H9 (cell line): Measurements from ENCODE around the gene SCYGR8. TPM values are rescaled to one million over a fixed set of nuclear protein-coding genes. Genes with fewer than 3 reads are reported as not detected.

Source experiments
- DNase-seq: peaks from one replicate; pipeline ENCODE4 v3.0.0-alpha.2; 2017
- H2AFZ ChIP-seq: one replicate; pipeline ENCODE4 v1.6.1; 2013; ENCODE audit warnings: mild to moderate bottlenecking, low read length, control low read depth, moderate library complexity
- H2AK5ac ChIP-seq: 2 replicates; pipeline ENCODE4 v1.6.1; 2013; ENCODE audit warnings: low read length, control low read depth, mixed read lengths; ENCODE audit not compliant: insufficient read length
- H2BK120ac ChIP-seq: one replicate; pipeline ENCODE4 v1.6.1; 2013; ENCODE audit warnings: low read depth, mild to moderate bottlenecking, low read length, control low read depth, inconsistent platforms; ENCODE audit not compliant: poor library complexity, severe bottlenecking
- H2BK12ac ChIP-seq: 2 replicates; pipeline ENCODE4 v1.6.1; 2013; ENCODE audit warnings: low read length, control low read depth, mixed read lengths, low read depth; ENCODE audit not compliant: insufficient read length
- H2BK15ac ChIP-seq: 2 replicates; pipeline ENCODE4 v1.6.1; 2013; ENCODE audit warnings: low read depth, low read length, control low read depth
- H2BK20ac ChIP-seq: one replicate; pipeline ENCODE4 v1.6.1; 2013; ENCODE audit warnings: low read depth, mild to moderate bottlenecking, low read length, control low read depth, inconsistent platforms; ENCODE audit not compliant: poor library complexity, severe bottlenecking
- H2BK5ac ChIP-seq: 2 replicates; pipeline ENCODE4 v1.6.1; 2013; ENCODE audit warnings: low read length, control low read depth, mixed read lengths; ENCODE audit not compliant: insufficient read length
- H3K14ac ChIP-seq: 2 replicates; pipeline ENCODE4 v1.6.1; 2013; ENCODE audit warnings: low read length, control low read depth; ENCODE audit not compliant: insufficient read depth
- H3K18ac ChIP-seq: 2 replicates; pipeline ENCODE4 v1.6.1; 2013; ENCODE audit warnings: low read depth, mild to moderate bottlenecking, mixed read lengths, low read length, control low read depth; ENCODE audit not compliant: insufficient read length
- H3K23ac ChIP-seq: 2 replicates; pipeline ENCODE4 v1.6.1; 2013; ENCODE audit warnings: low read length, control low read depth, mixed read lengths, low read depth; ENCODE audit not compliant: insufficient read length
- H3K23me2 ChIP-seq: 2 replicates; pipeline ENCODE4 v1.6.1; 2013; ENCODE audit warnings: low read depth, mild to moderate bottlenecking, mixed read lengths, low read length, control low read depth; ENCODE audit not compliant: insufficient read length, poor library complexity, severe bottlenecking
- H3K27ac ChIP-seq: 2 replicates; pipeline ENCODE4 v1.5.1; 2013; ENCODE audit warnings: low read length, control low read depth, mixed read lengths, low read depth; ENCODE audit not compliant: insufficient read length
- H3K27me3 ChIP-seq: 2 replicates; pipeline ENCODE4 v1.6.1; 2013; ENCODE audit warnings: low read length, control low read depth, inconsistent platforms; ENCODE audit not compliant: insufficient read depth
- H3K4ac ChIP-seq: 2 replicates; pipeline ENCODE4 v1.6.1; 2013; ENCODE audit warnings: low read depth, mild to moderate bottlenecking, control low read depth, inconsistent platforms, low read length, moderate library complexity
- H3K4me1 ChIP-seq: 2 replicates; pipeline ENCODE4 v1.6.1; 2013; ENCODE audit warnings: low read length, control low read depth, inconsistent platforms; ENCODE audit not compliant: insufficient read depth
- H3K4me2 ChIP-seq: 2 replicates; pipeline ENCODE4 v1.6.1; 2013; ENCODE audit warnings: low read length, control low read depth, mixed read lengths; ENCODE audit not compliant: insufficient read length, insufficient read depth
- H3K56ac ChIP-seq: 2 replicates; pipeline ENCODE4 v1.6.1; 2013; ENCODE audit warnings: low read depth, mild to moderate bottlenecking, mixed read lengths, low read length, control low read depth; ENCODE audit not compliant: insufficient read length
- H3K79me1 ChIP-seq: 2 replicates; pipeline ENCODE4 v1.6.1; 2013; ENCODE audit warnings: low read depth, mild to moderate bottlenecking, moderate library complexity, low read length, control low read depth, inconsistent platforms; ENCODE audit not compliant: insufficient read depth, poor library complexity, severe bottlenecking
- H3K79me2 ChIP-seq: 2 replicates; pipeline ENCODE4 v1.6.1; 2013; ENCODE audit warnings: low read length, control low read depth, inconsistent platforms; ENCODE audit not compliant: insufficient read depth
- H3K9ac ChIP-seq: 2 replicates; pipeline ENCODE4 v1.6.1; 2013; ENCODE audit warnings: low read length, control low read depth, mixed read lengths; ENCODE audit not compliant: insufficient read length; ENCODE audit errors: extremely low read depth
- H3K9me3 ChIP-seq: one replicate; pipeline ENCODE4 v1.6.1; 2013; ENCODE audit warnings: low read depth, low read length, inconsistent platforms; ENCODE audit not compliant: control insufficient read depth
- H3T11ph ChIP-seq: one replicate; pipeline ENCODE4 v1.6.1; 2013; ENCODE audit warnings: mild to moderate bottlenecking, low read length, control low read depth, inconsistent platforms
- H4K20me1 ChIP-seq: one replicate; pipeline ENCODE4 v1.6.1; 2013; ENCODE audit not compliant: control insufficient read depth, insufficient read length, insufficient read depth
- H4K5ac ChIP-seq: 2 replicates; pipeline ENCODE4 v1.6.1; 2013; ENCODE audit warnings: low read depth, mild to moderate bottlenecking, mixed read lengths, low read length, control low read depth; ENCODE audit not compliant: insufficient read length
- H4K8ac ChIP-seq: replicated peaks from 2 replicates; pipeline ENCODE4 v1.6.1; 2013; ENCODE audit warnings: low read length, control low read depth, mixed read lengths, low read depth; ENCODE audit not compliant: insufficient read length
- H4K91ac ChIP-seq: 2 replicates; pipeline ENCODE4 v1.6.1; 2013; ENCODE audit warnings: low read depth, mild to moderate bottlenecking, moderate library complexity, mixed read lengths, low read length, control low read depth; ENCODE audit not compliant: insufficient read length
- H3K27ac Mint-ChIP-seq, 3 experiments: 2 replicates in 2 of 3; 3 replicates in 1 of 3; pipeline ENCODE4 v1.8.0; 2020 to 2021; ENCODE audit warnings: mixed read lengths in 3 of 3, mild to moderate bottlenecking in 1 of 3, moderate library complexity in 1 of 3
- H3K27me3 Mint-ChIP-seq: 2 replicates; pipeline ENCODE4 v1.8.0; 2021; ENCODE audit warnings: low read depth, mild to moderate bottlenecking, moderate library complexity, mixed read lengths
- H3K36me3 Mint-ChIP-seq, 3 experiments: 2 replicates in 2 of 3; 3 replicates in 1 of 3; pipeline ENCODE4 v1.8.0; 2020 to 2021; ENCODE audit warnings: low read depth in 3 of 3, mixed read lengths in 3 of 3; ENCODE audit not compliant: insufficient read depth in 1 of 3
- H3K4me1 Mint-ChIP-seq, 2 experiments: 2 replicates each; pipeline ENCODE4 v1.8.0; 2020; ENCODE audit warnings: mixed read lengths in 2 of 2
- H3K4me3 Mint-ChIP-seq, 2 experiments: 2 replicates in 1 of 2; 3 replicates in 1 of 2; pipeline ENCODE4 v1.8.0; 2020 to 2021; ENCODE audit warnings: mild to moderate bottlenecking in 2 of 2, mixed read lengths in 2 of 2, moderate library complexity in 1 of 2
- H3K9me3 Mint-ChIP-seq, 2 experiments: 2 replicates in 1 of 2; 3 replicates in 1 of 2; pipeline ENCODE4 v1.8.0; 2020; ENCODE audit warnings: mild to moderate bottlenecking in 2 of 2, mixed read lengths in 2 of 2, moderate library complexity in 1 of 2
- WGBS: extraction: QIAGEN DNeasy Blood & Tissue Kit; methylation state at CpG from one replicate; pipeline ENCODE4 v1.1.7; 2013; ENCODE audit warnings: missing lambda C conversion rate, low lambda C conversion rate, mixed read lengths; ENCODE audit not compliant: insufficient read length; ENCODE audit errors: extremely low coverage; 5-methylcytosine and 5-hydroxymethylcytosine counted together
- total RNA-seq: library from RNA; stranded (reverse); gene quantifications from 2 replicates; pipeline ENCODE4 v1.2.1, GENCODE V29; 2021
- TF ChIP-seq, protein P1 (sequence below): fragments of 200-600 bp; sonication (generic); conservative IDR thresholded peaks from 3 replicates; pipeline ENCODE4 v1.8.0; 2021; ENCODE audit warnings: antibody characterized with exemption, mild to moderate bottlenecking

The SCYGR8 gene
- total RNA-seq, 1 experiment from 2014 or later = not detected

DNA sequence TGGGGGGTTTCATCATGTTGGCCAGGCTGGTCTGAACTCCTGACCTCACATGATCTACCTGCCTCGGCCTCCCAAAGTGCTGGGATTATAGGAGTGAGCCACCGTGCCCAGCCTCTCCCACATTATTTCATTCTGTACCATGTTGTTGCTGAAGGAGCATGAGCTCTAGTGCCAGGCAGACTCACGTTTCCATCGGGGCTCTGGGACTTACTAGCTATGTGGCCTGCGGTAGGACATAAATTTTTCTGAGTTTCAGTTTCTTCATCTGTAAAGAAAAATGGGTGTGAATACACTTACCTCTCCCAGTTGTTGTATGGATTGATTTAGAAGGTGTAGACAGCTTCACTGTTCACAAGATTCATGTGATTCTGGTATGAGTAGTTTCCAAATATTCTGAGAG is 37.1 kb downstream of the SCYGR8 start:
- Histone ChIP-seq H3K9me3 (no peaks in the 10 kb centered on the region), H3K4me2 (no peak overlapping the region), H3K14ac (no peak overlapping the region), H3K79me2 (no peaks in the 10 kb centered on the region), H3K23me2 (no peaks in the 10 kb centered on the region), H3K27ac (no peak overlapping the region), H2AFZ (no peak overlapping the region), H2BK20ac (no peak overlapping the region), H3K23ac (no peak overlapping the region), H2BK15ac (no peak overlapping the region), H2BK5ac (no peak overlapping the region), H3K79me1 (no peaks in the 10 kb centered on the region), H4K8ac (no peak overlapping the region), H3K27me3 (0 out of 2 replicates have a peak, but pooled peaks cover 2% of the 10 kb centered on the region), H2AK5ac (no peak overlapping the region), H4K91ac (no peak overlapping the region), H3K18ac (no peak overlapping the region), H4K20me1 (no peaks in the 10 kb centered on the region), H3K56ac (no peak overlapping the region), H2BK120ac (no peak overlapping the region), H4K5ac (no peak overlapping the region), H3T11ph (no peak overlapping the region), H2BK12ac (no peak overlapping the region), H3K9ac (no peak overlapping the region), H3K4ac (no peak overlapping the region), H3K4me1 (no peaks in the 10 kb centered on the region)
- TF ChIP-seq, protein P1, sequence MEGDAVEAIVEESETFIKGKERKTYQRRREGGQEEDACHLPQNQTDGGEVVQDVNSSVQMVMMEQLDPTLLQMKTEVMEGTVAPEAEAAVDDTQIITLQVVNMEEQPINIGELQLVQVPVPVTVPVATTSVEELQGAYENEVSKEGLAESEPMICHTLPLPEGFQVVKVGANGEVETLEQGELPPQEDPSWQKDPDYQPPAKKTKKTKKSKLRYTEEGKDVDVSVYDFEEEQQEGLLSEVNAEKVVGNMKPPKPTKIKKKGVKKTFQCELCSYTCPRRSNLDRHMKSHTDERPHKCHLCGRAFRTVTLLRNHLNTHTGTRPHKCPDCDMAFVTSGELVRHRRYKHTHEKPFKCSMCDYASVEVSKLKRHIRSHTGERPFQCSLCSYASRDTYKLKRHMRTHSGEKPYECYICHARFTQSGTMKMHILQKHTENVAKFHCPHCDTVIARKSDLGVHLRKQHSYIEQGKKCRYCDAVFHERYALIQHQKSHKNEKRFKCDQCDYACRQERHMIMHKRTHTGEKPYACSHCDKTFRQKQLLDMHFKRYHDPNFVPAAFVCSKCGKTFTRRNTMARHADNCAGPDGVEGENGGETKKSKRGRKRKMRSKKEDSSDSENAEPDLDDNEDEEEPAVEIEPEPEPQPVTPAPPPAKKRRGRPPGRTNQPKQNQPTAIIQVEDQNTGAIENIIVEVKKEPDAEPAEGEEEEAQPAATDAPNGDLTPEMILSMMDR = no peak
- no peaks in the 10 kb centered on the region for H3K27me3 Mint-ChIP-seq
- no peaks in the 10 kb centered on the region; a peak in 1 of 5 replicates for H3K9me3 Mint-ChIP-seq
- H3K4me1 Mint-ChIP-seq = 0 out of 4 replicates have a peak, but pooled peaks cover 0 to 2% of the 10 kb centered on the region in 2 experiments
- no CpG with 5 or more reads among the region's 5 CpGs for WGBS
- no peak overlapping the region for H3K27ac Mint-ChIP-seq
- DNase-seq = no peak
- H3K4me3 Mint-ChIP-seq = no peak overlapping the region
- no peaks in the 10 kb centered on the region; a peak in 1 of 7 replicates for H3K36me3 Mint-ChIP-seq
